ENCODE data around the gene OSBPL6. TPM values are rescaled to one million over a fixed set of nuclear protein-coding genes. Genes with fewer than 3 reads are reported as not detected.

Gene OSBPL6
- total RNA-seq, 1 donor from 2014 or later: 14.0 TPM

DNA sequence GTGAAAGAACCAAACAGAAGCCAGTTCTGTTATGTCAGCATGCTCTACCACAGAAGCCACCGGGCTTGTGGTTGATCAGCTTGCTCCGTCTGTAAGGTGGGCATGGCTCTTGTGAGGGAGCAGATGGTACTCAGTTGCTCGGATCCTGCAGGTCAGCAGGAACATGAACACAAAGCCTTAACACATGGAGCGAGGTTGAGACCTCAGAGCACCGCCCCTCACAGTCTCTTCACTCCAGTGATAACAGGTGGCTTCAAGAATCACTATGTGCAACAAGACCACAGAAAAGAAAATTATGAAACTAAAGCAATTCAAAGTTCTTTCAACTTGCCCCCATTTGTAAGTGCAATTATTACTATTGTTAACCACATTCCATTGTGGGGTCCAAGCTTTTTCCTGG is 72.1 kb downstream of the OSBPL6 start:
- peaks cover 5% of the 10 kb centered on the region for H3F3A ChIP-seq (ENCODE audit: low read depth)
- Mint-ChIP-seq H3K4me3 (no peak overlapping the region), H3K9me3 (no peaks in the 10 kb centered on the region), H3K4me1 (no peaks in the 10 kb centered on the region), H3K27me3 (ENCODE audit: insufficient read depth, low read depth) (no peaks in the 10 kb centered on the region), H3K36me3 (no peaks in the 10 kb centered on the region), H3K27ac (no peak overlapping the region)
- no peak overlapping the region for H3K27ac ChIP-seq
- no peak overlapping the region for H3K4me2 ChIP-seq
- peaks cover 12% of the 10 kb centered on the region for H3K4me1 ChIP-seq
- H3K36me3 ChIP-seq: no peaks in the 10 kb centered on the region
- no peaks in the 10 kb centered on the region for H3K9me3 ChIP-seq (ENCODE audit: low read depth)
- no peaks in the 10 kb centered on the region for H4K20me1 ChIP-seq (ENCODE audit: low read depth)
- H2AFZ ChIP-seq (replicated peaks): no peak overlapping the region
- no peaks in the 10 kb centered on the region for H3K79me2 ChIP-seq (ENCODE audit: low read depth)
- H3K9ac ChIP-seq: no peak overlapping the region
- H3K27me3 ChIP-seq: no peaks in the 10 kb centered on the region
- no peak overlapping the region for H3K4me3 ChIP-seq
- TF ChIP-seq EZH2phosphoT487 (IDR thresholded peaks at IDR 0.05) (no peak), EZH2 (IDR thresholded peaks at IDR 0.05) (no peak)
- TF ChIP-seq, protein P1, sequence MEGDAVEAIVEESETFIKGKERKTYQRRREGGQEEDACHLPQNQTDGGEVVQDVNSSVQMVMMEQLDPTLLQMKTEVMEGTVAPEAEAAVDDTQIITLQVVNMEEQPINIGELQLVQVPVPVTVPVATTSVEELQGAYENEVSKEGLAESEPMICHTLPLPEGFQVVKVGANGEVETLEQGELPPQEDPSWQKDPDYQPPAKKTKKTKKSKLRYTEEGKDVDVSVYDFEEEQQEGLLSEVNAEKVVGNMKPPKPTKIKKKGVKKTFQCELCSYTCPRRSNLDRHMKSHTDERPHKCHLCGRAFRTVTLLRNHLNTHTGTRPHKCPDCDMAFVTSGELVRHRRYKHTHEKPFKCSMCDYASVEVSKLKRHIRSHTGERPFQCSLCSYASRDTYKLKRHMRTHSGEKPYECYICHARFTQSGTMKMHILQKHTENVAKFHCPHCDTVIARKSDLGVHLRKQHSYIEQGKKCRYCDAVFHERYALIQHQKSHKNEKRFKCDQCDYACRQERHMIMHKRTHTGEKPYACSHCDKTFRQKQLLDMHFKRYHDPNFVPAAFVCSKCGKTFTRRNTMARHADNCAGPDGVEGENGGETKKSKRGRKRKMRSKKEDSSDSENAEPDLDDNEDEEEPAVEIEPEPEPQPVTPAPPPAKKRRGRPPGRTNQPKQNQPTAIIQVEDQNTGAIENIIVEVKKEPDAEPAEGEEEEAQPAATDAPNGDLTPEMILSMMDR (IDR thresholded peaks at IDR 0.05): no peak
- no peak for DNase-seq (ENCODE audit: low spot score)

DNA sequence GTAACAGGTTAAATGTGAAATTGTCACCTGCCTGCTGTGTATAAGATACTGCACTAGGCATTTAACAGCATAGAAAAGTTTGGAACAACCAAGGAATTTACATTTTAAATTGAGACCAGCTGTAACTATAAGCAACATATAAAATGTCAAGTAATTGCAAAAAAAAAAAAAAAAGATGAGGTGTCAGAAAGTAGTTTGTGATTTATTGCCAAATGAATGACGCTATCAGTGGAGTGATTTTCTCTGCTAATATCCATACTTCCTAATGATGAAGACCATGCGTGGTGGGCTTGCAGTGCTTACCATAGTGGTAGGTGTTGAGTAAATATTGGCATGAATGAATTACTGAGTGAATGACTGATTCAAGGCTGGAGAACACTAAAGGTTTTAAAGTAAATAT is 73.3 kb downstream of the OSBPL6 start:
- no peak overlapping the region for H3K4me2 ChIP-seq
- H3F3A ChIP-seq (ENCODE audit: low read depth): peaks cover 5% of the 10 kb centered on the region
- H3K4me1 ChIP-seq: peaks cover 18% of the 10 kb centered on the region
- H3K79me2 ChIP-seq (ENCODE audit: low read depth): no peaks in the 10 kb centered on the region
- H3K4me3 ChIP-seq: no peak overlapping the region
- Mint-ChIP-seq H3K9me3 (no peaks in the 10 kb centered on the region), H3K27ac (no peak overlapping the region), H3K4me1 (no peaks in the 10 kb centered on the region), H3K36me3 (no peaks in the 10 kb centered on the region), H3K4me3 (no peak overlapping the region), H3K27me3 (ENCODE audit: insufficient read depth, low read depth) (no peaks in the 10 kb centered on the region)
- no peak overlapping the region for H2AFZ ChIP-seq (replicated peaks)
- H3K27me3 ChIP-seq: no peaks in the 10 kb centered on the region
- no peak for TF ChIP-seq EZH2 (IDR thresholded peaks at IDR 0.05)
- TF ChIP-seq, protein P1 (IDR thresholded peaks at IDR 0.05): no peak
- TF ChIP-seq EZH2phosphoT487 (IDR thresholded peaks at IDR 0.05): no peak
- no peaks in the 10 kb centered on the region for H4K20me1 ChIP-seq (ENCODE audit: low read depth)
- H3K27ac ChIP-seq: no peak overlapping the region
- no peaks in the 10 kb centered on the region for H3K36me3 ChIP-seq
- no peaks in the 10 kb centered on the region for H3K9me3 ChIP-seq (ENCODE audit: low read depth)
- no peak for DNase-seq (ENCODE audit: low spot score)
- no peak overlapping the region for H3K9ac ChIP-seq

DNA sequence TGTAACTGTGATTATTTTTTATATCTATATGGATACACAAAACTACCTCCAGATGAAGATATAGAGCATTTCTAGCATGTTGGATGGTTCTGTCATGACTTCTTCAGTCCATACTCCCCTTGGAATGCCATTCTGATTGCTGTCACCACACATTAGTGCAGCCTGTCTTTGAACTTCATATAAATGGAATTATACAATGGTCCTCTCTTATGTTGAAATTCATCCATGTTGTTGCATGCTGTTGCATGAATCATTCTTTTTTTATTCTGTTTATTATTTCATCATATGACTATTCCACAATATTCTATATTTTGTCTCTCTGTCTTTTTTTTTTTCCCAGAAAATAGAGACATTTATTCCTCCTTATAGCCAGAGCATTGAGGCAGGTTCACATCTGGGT is 74.1 kb downstream of the OSBPL6 start:
- H3K27ac ChIP-seq: no peak overlapping the region
- H3K4me1 Mint-ChIP-seq: no peaks in the 10 kb centered on the region
- H3K9me3 Mint-ChIP-seq: no peaks in the 10 kb centered on the region
- no peaks in the 10 kb centered on the region for H3K36me3 Mint-ChIP-seq
- no peak overlapping the region for H3K27ac Mint-ChIP-seq
- peaks cover 18% of the 10 kb centered on the region for H3K4me1 ChIP-seq
- H3K9ac ChIP-seq: no peak overlapping the region
- no peaks in the 10 kb centered on the region for H3K27me3 ChIP-seq
- H3K4me3 ChIP-seq: no peak overlapping the region
- no peaks in the 10 kb centered on the region for H4K20me1 ChIP-seq (ENCODE audit: low read depth)
- no peak overlapping the region for H2AFZ ChIP-seq (replicated peaks)
- no peak for TF ChIP-seq EZH2phosphoT487 (IDR thresholded peaks at IDR 0.05)
- no peak for TF ChIP-seq EZH2 (IDR thresholded peaks at IDR 0.05)
- TF ChIP-seq, protein P1 (IDR thresholded peaks at IDR 0.05): no peak
- H3K9me3 ChIP-seq (ENCODE audit: low read depth): no peaks in the 10 kb centered on the region
- DNase-seq (ENCODE audit: low spot score): no peak
- no peak overlapping the region for H3K4me3 Mint-ChIP-seq
- H3K4me2 ChIP-seq: no peak overlapping the region
- H3K36me3 ChIP-seq: no peaks in the 10 kb centered on the region
- H3K79me2 ChIP-seq (ENCODE audit: low read depth): no peaks in the 10 kb centered on the region
- peaks cover 5% of the 10 kb centered on the region for H3F3A ChIP-seq (ENCODE audit: low read depth)
- no peaks in the 10 kb centered on the region for H3K27me3 Mint-ChIP-seq (ENCODE audit: insufficient read depth, low read depth)

Data from neural progenitor cell (in vitro differentiated cells).